ENCODE results near the gene PREX1. TPM values are rescaled to one million over a fixed set of nuclear protein-coding genes. Genes with fewer than 3 reads are reported as not detected.

The PREX1 gene
- total RNA-seq, 4 donors from 2014 or later = 7.5 to 10.9 (median 9.1) TPM

DNA sequence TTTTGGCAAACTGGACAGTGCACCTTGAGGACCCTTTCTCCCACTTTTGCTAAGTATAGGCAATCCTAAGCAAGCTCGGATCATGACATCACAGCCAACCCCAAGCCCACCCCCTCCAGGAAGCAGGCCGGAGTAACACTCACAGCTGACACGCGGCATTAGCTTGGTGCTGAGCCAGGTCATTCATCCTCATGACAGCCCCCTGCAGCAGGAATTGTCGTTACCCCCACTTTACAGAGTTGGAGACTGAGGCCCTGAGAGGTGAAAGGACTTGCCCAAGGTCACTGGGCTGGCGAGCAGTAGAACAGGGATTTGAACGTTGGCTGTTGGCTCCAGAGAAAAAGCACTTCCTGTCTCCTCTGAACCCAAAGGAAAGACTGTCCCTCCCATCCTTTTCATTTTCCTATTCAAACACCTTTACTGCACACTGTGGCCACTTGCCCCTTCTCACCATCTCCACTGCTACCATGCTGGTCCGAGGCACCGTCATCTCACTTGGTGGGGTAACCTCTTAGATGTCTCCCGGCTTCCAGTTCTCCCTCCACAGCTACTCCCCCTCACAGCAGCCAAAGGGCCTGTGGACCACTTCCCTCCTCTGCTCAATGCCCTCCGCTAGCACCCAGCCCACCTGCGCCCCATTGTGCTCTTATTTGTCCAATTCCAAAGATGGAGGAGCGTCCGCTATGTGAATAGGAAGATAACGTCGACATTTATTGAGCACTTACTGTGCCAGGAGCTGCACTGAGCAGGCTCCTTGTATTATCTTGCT is 84.7 kb downstream of the PREX1 start:
- Histone ChIP-seq H3K27ac (no peak overlapping the region), H3K27me3 (no peaks in the 10 kb centered on the region), H3K36me3 (no peaks in the 10 kb centered on the region), H3K4me3 (no peak overlapping the region), H3K4me1 (peaks cover 6 to 7% of the 10 kb centered on the region in 2 donors), H3K9me3 (no peaks in the 10 kb centered on the region)
- intact Hi-C loops (cut with DNase I; ENCODE audit: low total_unique reads) = no loop called here
- TF ChIP-seq POLR2A (IDR thresholded peaks at IDR 0.05) = no peak
- TF ChIP-seq, protein P1, sequence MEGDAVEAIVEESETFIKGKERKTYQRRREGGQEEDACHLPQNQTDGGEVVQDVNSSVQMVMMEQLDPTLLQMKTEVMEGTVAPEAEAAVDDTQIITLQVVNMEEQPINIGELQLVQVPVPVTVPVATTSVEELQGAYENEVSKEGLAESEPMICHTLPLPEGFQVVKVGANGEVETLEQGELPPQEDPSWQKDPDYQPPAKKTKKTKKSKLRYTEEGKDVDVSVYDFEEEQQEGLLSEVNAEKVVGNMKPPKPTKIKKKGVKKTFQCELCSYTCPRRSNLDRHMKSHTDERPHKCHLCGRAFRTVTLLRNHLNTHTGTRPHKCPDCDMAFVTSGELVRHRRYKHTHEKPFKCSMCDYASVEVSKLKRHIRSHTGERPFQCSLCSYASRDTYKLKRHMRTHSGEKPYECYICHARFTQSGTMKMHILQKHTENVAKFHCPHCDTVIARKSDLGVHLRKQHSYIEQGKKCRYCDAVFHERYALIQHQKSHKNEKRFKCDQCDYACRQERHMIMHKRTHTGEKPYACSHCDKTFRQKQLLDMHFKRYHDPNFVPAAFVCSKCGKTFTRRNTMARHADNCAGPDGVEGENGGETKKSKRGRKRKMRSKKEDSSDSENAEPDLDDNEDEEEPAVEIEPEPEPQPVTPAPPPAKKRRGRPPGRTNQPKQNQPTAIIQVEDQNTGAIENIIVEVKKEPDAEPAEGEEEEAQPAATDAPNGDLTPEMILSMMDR (IDR thresholded peaks at IDR 0.05 in 4 of 5, conservative IDR thresholded peaks at IDR 0.05 in 1 of 5) = no peak
- in situ Hi-C loops (cut with MboI; ENCODE audit: low sequenced_read_pairs in 4 of 4) = no loop called here
- DNase-seq (no peak), ATAC-seq (no peak)

DNA sequence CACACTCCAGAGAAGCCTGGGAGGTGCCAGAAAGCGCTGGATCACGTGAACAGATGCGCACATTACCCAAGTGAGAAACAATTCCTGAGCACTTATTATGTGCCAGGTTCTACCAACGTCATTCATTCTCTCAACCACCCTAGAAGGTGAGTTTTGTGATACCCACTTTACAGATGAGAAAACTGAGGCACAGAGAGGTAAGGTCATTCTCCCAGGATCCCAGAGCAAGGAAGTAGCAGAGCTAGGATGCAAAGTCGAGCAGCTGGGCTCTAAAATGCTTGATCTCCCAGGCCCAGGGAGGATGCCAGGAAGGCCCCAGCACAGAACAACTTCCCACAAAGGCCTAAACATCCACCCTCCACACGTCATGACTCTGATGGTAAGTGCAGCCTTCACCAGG is 85.6 kb downstream of the PREX1 start:
- TF ChIP-seq, protein P1 (IDR thresholded peaks at IDR 0.05 in 4 of 5, conservative IDR thresholded peaks at IDR 0.05 in 1 of 5) = no peak
- TF ChIP-seq POLR2A (IDR thresholded peaks at IDR 0.05) = no peak
- in situ Hi-C loops (cut with MboI; ENCODE audit: low sequenced_read_pairs in 4 of 4) (no loop called here), intact Hi-C loops (cut with DNase I; ENCODE audit: low total_unique reads) (no loop called here)
- Histone ChIP-seq H3K9me3 (no peaks in the 10 kb centered on the region), H3K27ac (no peak overlapping the region), H3K4me3 (no peak overlapping the region), H3K36me3 (no peaks in the 10 kb centered on the region), H3K4me1 (peaks cover 6 to 7% of the 10 kb centered on the region in 2 donors), H3K27me3 (no peaks in the 10 kb centered on the region)
- no peak for ATAC-seq
- DNase-seq = no peak

DNA sequence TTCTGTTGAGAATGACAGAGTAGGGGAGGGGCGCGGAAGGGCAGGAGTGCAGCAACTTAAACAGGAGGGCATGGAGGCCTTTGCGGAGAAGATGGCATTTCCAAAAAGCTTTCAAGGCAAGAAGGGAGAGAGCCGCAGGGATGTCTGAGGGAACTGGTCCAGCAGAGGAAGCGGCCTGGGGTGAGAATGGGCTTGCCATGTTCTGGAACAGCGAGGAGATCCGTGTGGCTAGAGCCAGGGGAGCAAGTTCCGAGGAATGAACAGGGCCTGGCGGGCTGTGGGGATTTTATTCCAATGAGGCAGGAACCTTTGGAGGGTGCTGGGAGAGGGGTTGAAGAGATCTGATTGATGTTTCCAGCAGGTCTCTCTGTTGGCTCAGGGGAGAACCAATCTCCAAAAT is 86.1 kb downstream of the PREX1 start:
- intact Hi-C loops (cut with DNase I; ENCODE audit: low total_unique reads) = no loop called here
- no peak overlapping the region for H3K27ac ChIP-seq
- H3K36me3 ChIP-seq = no peaks in the 10 kb centered on the region
- no peak for ATAC-seq
- in situ Hi-C loops (cut with MboI; ENCODE audit: low sequenced_read_pairs in 4 of 4) = no loop called here
- no peak overlapping the region for H3K4me3 ChIP-seq
- TF ChIP-seq, protein P1 (IDR thresholded peaks at IDR 0.05 in 4 of 5, conservative IDR thresholded peaks at IDR 0.05 in 1 of 5) = no peak
- TF ChIP-seq POLR2A (IDR thresholded peaks at IDR 0.05) = no peak
- DNase-seq = no peak
- no peaks in the 10 kb centered on the region for H3K27me3 ChIP-seq
- H3K4me1 ChIP-seq = peaks cover 6 to 7% of the 10 kb centered on the region in 2 donors
- H3K9me3 ChIP-seq = no peaks in the 10 kb centered on the region

DNA sequence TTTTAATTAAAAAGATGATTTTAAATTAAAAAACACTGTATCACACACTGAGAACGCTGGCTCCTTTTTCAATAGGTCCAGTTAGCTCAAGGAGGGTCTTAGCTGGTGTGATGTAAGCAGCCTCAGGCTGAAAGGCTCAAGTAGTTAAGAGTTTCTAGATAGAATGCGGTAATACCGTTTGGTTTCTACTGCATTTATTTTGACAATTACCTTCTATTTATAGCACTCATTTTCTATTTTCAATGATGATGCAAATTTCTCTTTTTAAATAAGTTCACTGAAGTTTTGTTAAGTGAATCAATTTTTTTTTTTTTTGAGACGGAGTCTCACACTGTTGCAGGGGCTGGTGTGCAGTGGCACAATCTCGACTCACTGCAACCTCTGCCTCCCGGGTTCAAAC is 87.1 kb downstream of the PREX1 start:
- ATAC-seq (no peak), DNase-seq (no peak)
- H3K27me3 ChIP-seq = no peaks in the 10 kb centered on the region
- in situ Hi-C loops (cut with MboI; ENCODE audit: low sequenced_read_pairs in 4 of 4) (no loop called here), intact Hi-C loops (cut with DNase I; ENCODE audit: low total_unique reads) (no loop called here)
- H3K27ac ChIP-seq = no peak overlapping the region
- peaks cover 6 to 7% of the 10 kb centered on the region in 2 donors for H3K4me1 ChIP-seq
- H3K36me3 ChIP-seq = no peaks in the 10 kb centered on the region
- no peak overlapping the region for H3K4me3 ChIP-seq
- TF ChIP-seq, protein P1 (IDR thresholded peaks at IDR 0.05 in 4 of 5, conservative IDR thresholded peaks at IDR 0.05 in 1 of 5) = no peak
- no peak for TF ChIP-seq POLR2A (IDR thresholded peaks at IDR 0.05)
- no peaks in the 10 kb centered on the region for H3K9me3 ChIP-seq

DNA sequence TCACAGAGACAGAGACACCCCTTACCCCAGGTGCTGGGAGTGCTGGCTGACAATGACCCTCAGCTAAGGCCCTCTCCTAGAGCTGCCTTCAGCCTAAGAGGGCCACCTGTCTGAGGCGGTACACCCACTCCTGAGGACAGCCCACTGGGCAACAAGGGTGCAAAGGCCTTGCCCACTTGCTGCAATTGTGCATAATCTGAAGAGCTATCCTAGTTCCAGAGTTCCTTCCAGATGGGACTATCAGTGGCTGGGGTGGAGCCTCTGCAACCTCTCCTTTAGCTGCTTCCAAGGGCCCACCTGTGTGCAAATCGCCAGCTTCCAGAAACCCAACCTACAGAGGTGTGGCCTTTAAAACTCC is 87.5 kb downstream of the PREX1 start:
- Histone ChIP-seq H3K27ac (no peak overlapping the region), H3K4me3 (no peak overlapping the region), H3K36me3 (no peaks in the 10 kb centered on the region), H3K4me1 (peaks cover 6 to 7% of the 10 kb centered on the region in 2 donors), H3K9me3 (no peaks in the 10 kb centered on the region), H3K27me3 (no peaks in the 10 kb centered on the region)
- DNase-seq (no peak), ATAC-seq (no peak)
- intact Hi-C loops (cut with DNase I; ENCODE audit: low total_unique reads) = no loop called here
- in situ Hi-C loops (cut with MboI; ENCODE audit: low sequenced_read_pairs in 4 of 4) = no loop called here
- no peak for TF ChIP-seq POLR2A (IDR thresholded peaks at IDR 0.05)
- TF ChIP-seq, protein P1 (IDR thresholded peaks at IDR 0.05 in 4 of 5, conservative IDR thresholded peaks at IDR 0.05 in 1 of 5) = no peak

Measured in gastrocnemius medialis (tissue), 4 donors.